IMR-90 (cell line): Measurements from ENCODE around the gene CAPNS2. TPM values are rescaled to one million over a fixed set of nuclear protein-coding genes. Genes with fewer than 3 reads are reported as not detected.

ENCODE experiments used
- ATAC-seq: fragments of 200-7000 bp; cut with Tn5 transposase; 2 replicates; pipeline ENCODE4 v1.9.1; 2020; ENCODE audit warnings: low read depth, mild to moderate bottlenecking, moderate library complexity
- BruUV-seq: library from RNA; stranded (reverse); fragments of 400-500 nt; replicated peaks from 2 replicates; lab custom pipeline; 2021; lab: Mats Ljungman, UMichigan
- CTCF ChIA-PET: fragments of 300-600 bp; formaldehyde crosslinking; extraction: SDS; loops from one replicate; lab custom pipeline; 2021; ENCODE audit warnings: antibody characterized with exemption; lab: Yijun Ruan, JAX
- POLR2A ChIA-PET: fragments of 300-600 bp; sonication (Branson Sonifier 250); formaldehyde crosslinking; loops from one replicate; lab custom pipeline; 2022; ENCODE audit warnings: antibody characterized with exemption; ENCODE audit not compliant: unreplicated experiment; lab: Charles Lee
- DNase-seq: peaks from one replicate; pipeline ENCODE4 v3.0.0; 2013
- H2AFZ ChIP-seq: replicated peaks from 2 replicates; pipeline ENCODE3; 2013; ENCODE audit warnings: low read length, mild to moderate bottlenecking; ENCODE audit not compliant: poor library complexity
- H2AK5ac ChIP-seq: 2 replicates; pipeline ENCODE4 v1.6.1; 2013; ENCODE audit warnings: low read depth, low read length, inconsistent platforms
- H2AK9ac ChIP-seq: replicated peaks from 2 replicates; pipeline ENCODE3; 2013; ENCODE audit warnings: mild to moderate bottlenecking, low read depth, low read length, moderate library complexity; ENCODE audit not compliant: poor library complexity
- H2BK120ac ChIP-seq: 2 replicates; pipeline ENCODE4 v1.6.1; 2013; ENCODE audit warnings: low read depth, low read length, inconsistent platforms
- H2BK15ac ChIP-seq: 3 replicates; pipeline ENCODE4 v1.6.1; 2013; ENCODE audit warnings: low read depth, low read length, inconsistent platforms
- H2BK20ac ChIP-seq: 2 replicates; pipeline ENCODE4 v1.6.1; 2013; ENCODE audit warnings: low read depth, mild to moderate bottlenecking, inconsistent platforms, low read length, moderate library complexity
- H2BK5ac ChIP-seq: 2 replicates; pipeline ENCODE4 v1.6.1; 2013; ENCODE audit warnings: mild to moderate bottlenecking, low read depth, low read length, inconsistent platforms; ENCODE audit not compliant: poor library complexity, severe bottlenecking
- H3K14ac ChIP-seq: replicated peaks from 2 replicates; pipeline ENCODE4 v1.6.1; 2013; ENCODE audit warnings: low read depth, low read length, inconsistent platforms
- H3K18ac ChIP-seq: 2 replicates; pipeline ENCODE4 v1.6.1; 2013; ENCODE audit warnings: low read depth, low read length, control low read depth
- H3K23ac ChIP-seq: 2 replicates; pipeline ENCODE4 v1.6.1; 2013; ENCODE audit warnings: low read depth, low read length, inconsistent platforms
- H3K27ac ChIP-seq: 2 replicates; pipeline ENCODE4 v1.5.1; 2013; ENCODE audit warnings: mild to moderate bottlenecking, control low read depth, low read length; ENCODE audit not compliant: insufficient read depth
- H3K27me3 ChIP-seq: 2 replicates; pipeline ENCODE4 v1.6.1; 2013; ENCODE audit warnings: low read length; ENCODE audit not compliant: control insufficient read depth, insufficient read depth
- H3K36me3 ChIP-seq: 2 replicates; pipeline ENCODE4 v1.6.1; 2013; ENCODE audit warnings: low read length, mixed read lengths; ENCODE audit not compliant: control insufficient read depth, insufficient read depth
- H3K4ac ChIP-seq: 2 replicates; pipeline ENCODE4 v1.6.1; 2013; ENCODE audit warnings: low read depth, low read length, inconsistent platforms
- H3K4me1 ChIP-seq: 2 replicates; pipeline ENCODE4 v1.6.1; 2013; ENCODE audit warnings: low read length, mixed read lengths; ENCODE audit not compliant: control insufficient read depth, insufficient read depth
- H3K4me2 ChIP-seq: 2 replicates; pipeline ENCODE4 v1.6.1; 2013; ENCODE audit warnings: low read depth, mild to moderate bottlenecking, control low read depth, low read length, moderate library complexity
- H3K4me3 ChIP-seq: 2 replicates; pipeline ENCODE4 v1.5.1; 2013; ENCODE audit warnings: low read depth, mild to moderate bottlenecking, control low read depth, low read length, moderate library complexity; ENCODE audit not compliant: insufficient read depth
- H3K56ac ChIP-seq: 2 replicates; pipeline ENCODE4 v1.6.1; 2013; ENCODE audit warnings: low read length, inconsistent platforms; ENCODE audit not compliant: insufficient read depth; ENCODE audit errors: extremely low read depth
- H3K79me1 ChIP-seq, 2 experiments: 2 replicates each; pipeline ENCODE4 v1.6.1; 2013; ENCODE audit warnings: low read length in 2 of 2, inconsistent platforms in 1 of 2, low read depth in 1 of 2
- H3K9ac ChIP-seq: 2 replicates; pipeline ENCODE4 v1.6.1; 2013; ENCODE audit warnings: low read depth, low read length, control low read depth
- H3K9me1 ChIP-seq: 2 replicates; pipeline ENCODE4 v1.6.1; 2013; ENCODE audit warnings: low read length, inconsistent platforms; ENCODE audit not compliant: insufficient read depth
- H3K9me3 ChIP-seq: 2 replicates; pipeline ENCODE4 v1.6.1; 2013; ENCODE audit warnings: low read length; ENCODE audit not compliant: control insufficient read depth, insufficient read depth
- H4K20me1 ChIP-seq: 2 replicates; pipeline ENCODE4 v1.6.1; 2013; ENCODE audit warnings: low read length, inconsistent platforms; ENCODE audit not compliant: insufficient read depth
- H4K5ac ChIP-seq: 2 replicates; pipeline ENCODE4 v1.6.1; 2013; ENCODE audit warnings: mild to moderate bottlenecking, low read depth, low read length, control low read depth
- H4K8ac ChIP-seq, 2 experiments: 2 replicates each; pipeline ENCODE4 v1.6.1; 2013; ENCODE audit warnings: low read depth in 2 of 2, low read length in 2 of 2, control low read depth in 1 of 2, inconsistent platforms in 1 of 2
- H4K91ac ChIP-seq: 2 replicates; pipeline ENCODE4 v1.6.1; 2013; ENCODE audit warnings: low read depth, low read length, inconsistent platforms; ENCODE audit not compliant: insufficient read depth
- BHLHE40 ChIP-seq: fragments of 150-350 bp; IDR thresholded peaks from 2 replicates; pipeline ENCODE4 v1.6.1; 2016; ENCODE audit warnings: mild to moderate bottlenecking, low read depth, low read length
- CEBPB ChIP-seq: IDR thresholded peaks from 2 replicates; pipeline ENCODE4 v1.6.1; 2012; ENCODE audit warnings: low read depth, low read length, improper control_type of control experiment
- CHD1 ChIP-seq: IDR thresholded peaks from 2 replicates; pipeline ENCODE4 v1.6.1; 2012; ENCODE audit warnings: low read depth, low read length, improper control_type of control experiment
- CTCF ChIP-seq: conservative IDR thresholded peaks from 2 replicates; pipeline ENCODE4 v1.5.1; 2012; ENCODE audit warnings: mild to moderate bottlenecking, low read depth, low read length, improper control_type of control experiment
- ELK1 ChIP-seq: fragments of 150-350 bp; IDR thresholded peaks from 2 replicates; pipeline ENCODE4 v1.6.1; 2016; ENCODE audit warnings: low read depth, mild to moderate bottlenecking, low read length, moderate library complexity, borderline replicate concordance
- MAFK ChIP-seq: IDR thresholded peaks from 2 replicates; pipeline ENCODE4 v1.6.1; 2012; ENCODE audit warnings: low read depth, low read length, improper control_type of control experiment
- MAZ ChIP-seq: IDR thresholded peaks from 2 replicates; pipeline ENCODE4 v1.6.1; 2012; ENCODE audit warnings: low read depth, mild to moderate bottlenecking, low read length, improper control_type of control experiment, moderate library complexity, borderline replicate concordance
- MXI1 ChIP-seq: IDR thresholded peaks from 2 replicates; pipeline ENCODE4 v1.6.1; 2012; ENCODE audit warnings: low read depth, mild to moderate bottlenecking, low read length, moderate library complexity, borderline replicate concordance
- NFE2L2 ChIP-seq: fragments of 150-350 bp; IDR thresholded peaks from 2 replicates; pipeline ENCODE4 v1.6.1; 2016; ENCODE audit warnings: low read depth, mild to moderate bottlenecking, low read length
- POLR2A ChIP-seq: IDR thresholded peaks from 2 replicates; pipeline ENCODE4 v1.6.1; 2012; ENCODE audit warnings: mild to moderate bottlenecking, low read depth, low read length
- RAD21 ChIP-seq: IDR thresholded peaks from 2 replicates; pipeline ENCODE4 v1.6.1; 2012; ENCODE audit warnings: low read length, improper control_type of control experiment
- RCOR1 ChIP-seq: IDR thresholded peaks from 2 replicates; pipeline ENCODE4 v1.6.1; 2012; ENCODE audit warnings: mild to moderate bottlenecking, low read length, improper control_type of control experiment; ENCODE audit not compliant: insufficient replicate concordance
- RFX5 ChIP-seq: IDR thresholded peaks from 2 replicates; pipeline ENCODE4 v1.8.0; 2012; ENCODE audit warnings: low read depth, mild to moderate bottlenecking, low read length, moderate library complexity
- USF2 ChIP-seq: fragments of 150-350 bp; IDR thresholded peaks from 2 replicates; pipeline ENCODE4 v1.6.1; 2017; ENCODE audit warnings: mild to moderate bottlenecking, antibody characterized with exemption, low read length, low read depth
- WGBS, 2 experiments: methylation state at CpG; one replicate each; pipeline versions ENCODE4 v1.1.5 to v1.1.7; 2013; ENCODE audit warnings: missing lambda C conversion rate in 2 of 2; ENCODE audit not compliant: insufficient read length in 1 of 2; ENCODE audit errors: extremely low coverage in 2 of 2; 5-methylcytosine and 5-hydroxymethylcytosine counted together
- dilution Hi-C: fragments of 300-500 bp; cut with HindIII; formaldehyde crosslinking; loops from one replicate; pipeline ENCODE4 v1.14.3; 2018; ENCODE audit warnings: low sequenced_read_pairs; ENCODE audit not compliant: unreplicated experiment
- in situ Hi-C: fragments of 300-500 bp; cut with MboI; formaldehyde crosslinking; loops from 3 replicates; pipeline ENCODE4 v1.14.3; 2019; ENCODE audit warnings: low sequenced_read_pairs, inconsistent platforms, mixed read lengths
- intact Hi-C: fragments of 100-400 bp; cut with micrococcal nuclease; formaldehyde crosslinking; loops from 2 replicates; pipeline ENCODE4 v1.10.0; 2022
- polyA plus RNA-seq, 3 experiments: library from polyadenylated mRNA; depleted of rRNA; stranded (reverse); fragments of >200 nt; gene quantifications; 2 replicates each; pipeline ENCODE4 v1.2.3, GENCODE V29; 2012; ENCODE audit warnings: low replicate concordance in 1 of 3
- total RNA-seq: library from RNA; depleted of rRNA; stranded (reverse); fragments of >200 nt; gene quantifications from 2 replicates; pipeline ENCODE4 v1.2.3, GENCODE V29; 2012

CAPNS2 gene
- total and polyA plus RNA-seq, 2 of the 4 experiments (the other 2 are of a cell fraction) = 0.09 to 0.72 TPM

- Histone ChIP-seq H2AK5ac (no peak overlapping the region), H3K27ac (no peak overlapping the region), H4K5ac (no peak overlapping the region), H3K4me1 (no peaks in the 10 kb centered on the region), H3K4me2 (no peak overlapping the region), H2BK20ac (no peak overlapping the region), H3K9me1 (no peaks in the 10 kb centered on the region), H2BK120ac (no peak overlapping the region), H3K4ac (no peak overlapping the region), H3K4me3 (no peak overlapping the region), H2AK9ac (no peak overlapping the region), H3K27me3 (no peaks in the 10 kb centered on the region; the same call in 1 of the 2 replicates), H3K9ac (no peak overlapping the region), H2AFZ (no peak overlapping the region), H3K18ac (no peak overlapping the region), H3K14ac (no peak overlapping the region), H4K91ac (no peak overlapping the region), H3K36me3 (no peaks in the 10 kb centered on the region), H3K56ac (no peak overlapping the region), H4K20me1 (no peaks in the 10 kb centered on the region), H4K8ac (no peak overlapping the region), H3K9me3 (no peaks in the 10 kb centered on the region), H3K23ac (no peak overlapping the region), H2BK5ac (no peak overlapping the region), H3K79me1 (no peaks in the 10 kb centered on the region), H2BK15ac (no peak overlapping the region)
- ChIA-PET CTCF (no interaction called here), POLR2A (no interaction called here)
- WGBS, 2 experiments = 63% methylated on average over 1 of the region's 3 CpGs; no CpG with 5 or more reads in 1 of the 2 experiments
- intact Hi-C loops = no loop called here
- DNase-seq = no peak
- no peak for TF ChIP-seq NFE2L2
- TF ChIP-seq RCOR1 = no peak
- no peak for TF ChIP-seq BHLHE40
- TF ChIP-seq ELK1 = no peak
- TF ChIP-seq RAD21 = no peak
- TF ChIP-seq MXI1 = no peak
- TF ChIP-seq MAZ = no peak
- TF ChIP-seq POLR2A = no peak
- no peak for TF ChIP-seq CTCF
- TF ChIP-seq MAFK = no peak
- no peak for TF ChIP-seq USF2
- TF ChIP-seq CHD1 = no peak
- no peak for TF ChIP-seq RFX5
- no peak for TF ChIP-seq CEBPB
- in situ Hi-C loops = no loop called here
- BruUV-seq = no TSS peak
- no peak for ATAC-seq
- dilution Hi-C loops = no loop called here
Measured at GRCh38 chr16:55615071-55615470, 48.6 kb downstream of the CAPNS2 start.
